Amniotic stem cell (primary cell): ENCODE data around the gene CRTAP.
"Not testable (repeated sequence)": the region's sequence is repeated elsewhere in the genome, so short reads cannot be mapped to it uniquely, and the experiment has no call there.

Experiments used
- DNase-seq: peaks from one replicate; lab custom pipeline; 2025; lab: John Stamatoyannopoulos, UW

CRTAP gene

DNA sequence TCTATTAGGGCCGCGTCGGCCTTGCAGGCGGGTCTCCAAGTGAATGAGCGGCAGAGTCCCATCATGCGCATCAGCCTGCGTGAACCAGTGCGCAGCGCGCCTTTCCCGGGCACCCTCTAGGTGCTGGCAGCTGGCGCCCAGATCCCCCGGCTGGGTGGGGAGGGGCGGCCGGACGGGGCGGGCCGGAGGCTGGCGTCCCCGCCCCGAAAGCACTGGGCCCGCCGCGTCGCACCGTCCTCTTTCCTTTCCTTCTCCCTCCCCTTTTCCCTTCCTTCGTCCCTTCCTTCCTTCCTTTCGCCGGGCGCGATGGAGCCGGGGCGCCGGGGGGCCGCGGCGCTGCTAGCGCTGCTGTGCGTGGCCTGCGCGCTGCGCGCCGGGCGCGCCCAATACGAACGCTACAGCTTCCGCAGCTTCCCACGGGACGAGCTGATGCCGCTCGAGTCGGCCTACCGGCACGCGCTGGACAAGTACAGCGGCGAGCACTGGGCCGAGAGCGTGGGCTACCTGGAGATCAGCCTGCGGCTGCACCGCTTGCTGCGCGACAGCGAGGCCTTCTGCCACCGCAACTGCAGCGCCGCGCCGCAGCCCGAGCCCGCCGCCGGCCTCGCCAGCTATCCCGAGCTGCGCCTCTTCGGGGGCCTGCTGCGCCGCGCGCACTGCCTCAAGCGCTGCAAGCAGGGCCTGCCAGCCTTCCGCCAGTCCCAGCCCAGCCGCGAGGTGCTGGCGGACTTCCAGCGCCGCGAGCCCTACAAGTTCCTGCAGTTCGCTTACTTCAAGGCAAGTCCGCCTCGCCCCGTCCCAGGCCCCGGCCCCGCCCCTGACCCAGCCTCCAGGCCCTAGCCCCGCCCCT lies at the start of gene CRTAP:
Gene CRTAP, plus strand, starts transcription at position 243 of the 850 bp plus-strand sequence. Its CDS starts 64 bp downstream, at position 307.
- DNase-seq, result peak; percentile 72

DNA sequence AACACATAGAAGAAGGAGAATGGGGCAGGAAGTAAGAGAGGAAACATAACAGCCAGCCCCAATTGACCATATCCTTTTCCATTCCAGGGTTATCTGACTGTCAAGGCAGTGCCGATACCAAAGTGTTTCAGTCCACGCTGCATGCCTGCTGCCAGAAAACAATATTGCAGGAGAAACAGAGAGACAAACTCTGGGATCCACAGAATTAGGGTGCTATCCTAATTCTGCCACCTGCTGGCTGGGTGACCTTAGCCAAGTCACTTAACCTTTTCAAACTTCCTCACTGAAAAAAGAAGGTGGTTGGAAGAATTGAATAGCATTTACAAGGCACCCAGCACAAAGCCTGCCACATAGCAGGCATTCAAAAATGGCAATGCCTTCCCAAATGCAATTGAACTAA lies 48.9 kb upstream of the CRTAP start:
- DNase-seq, result no peak

DNA sequence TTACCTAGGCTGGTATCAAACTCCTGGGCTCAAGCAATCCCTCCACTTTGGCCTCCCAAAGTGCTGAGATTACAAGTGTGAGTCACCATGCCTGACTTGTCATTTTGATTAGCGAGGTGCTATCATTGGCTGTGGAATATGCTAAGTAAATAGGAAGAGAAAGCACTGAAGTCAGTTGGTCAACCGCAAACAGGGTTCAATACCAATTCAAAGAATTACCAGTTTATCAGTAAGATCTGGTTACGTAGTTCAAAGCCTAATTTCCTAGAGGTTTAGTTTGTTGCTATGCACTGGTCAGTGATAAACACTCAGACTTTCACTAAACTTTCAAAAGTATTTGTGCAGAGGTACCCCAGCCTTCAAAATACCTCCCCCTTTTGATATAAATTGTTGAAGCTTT lies 46.3 kb upstream of the CRTAP start:
- no peak for DNase-seq

- not testable (repeated sequence) for DNase-seq
These were observed 44.0 kb upstream of the CRTAP start for GRCh38 chr3:33069862-33070261.

DNA sequence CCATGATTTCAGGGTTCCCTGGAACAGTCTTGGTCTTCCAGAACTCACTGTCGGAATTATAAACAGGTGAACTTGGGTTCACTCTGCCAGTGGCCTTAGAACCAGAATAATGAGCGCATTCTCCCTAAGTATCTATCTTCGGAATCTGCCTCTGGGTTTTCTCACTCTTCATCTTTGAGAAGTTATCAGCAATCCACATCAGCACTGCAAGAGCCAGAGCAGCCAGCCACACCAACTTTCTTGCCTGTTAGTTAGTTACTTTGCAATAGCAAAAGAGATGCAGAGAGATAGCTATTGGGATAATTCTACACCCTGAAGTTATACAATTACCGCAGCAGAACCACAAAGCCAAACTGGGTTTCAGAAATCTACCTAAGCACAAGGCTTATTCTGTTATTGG lies 42.6 kb upstream of the CRTAP start:
- DNase-seq, result no peak

DNA sequence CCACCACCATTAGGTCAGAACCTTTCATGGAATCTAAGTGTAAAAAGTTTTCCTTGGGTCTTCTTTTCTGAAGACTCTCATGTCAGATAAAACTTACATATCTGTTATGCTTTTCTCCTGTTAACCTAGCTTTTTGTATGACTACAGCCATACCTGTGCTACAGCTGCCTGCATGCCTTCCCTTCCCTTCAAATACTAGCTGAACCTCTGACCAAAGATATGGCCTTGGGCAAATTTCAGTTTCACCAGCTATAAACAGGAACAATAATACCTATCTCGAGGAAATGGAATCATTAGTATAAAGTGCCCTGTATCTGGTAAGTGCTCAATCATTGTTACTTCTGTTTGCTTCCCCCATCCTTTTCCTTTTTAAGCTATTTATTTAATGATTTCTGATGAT lies 41.9 kb upstream of the CRTAP start:
- no peak for DNase-seq

DNA sequence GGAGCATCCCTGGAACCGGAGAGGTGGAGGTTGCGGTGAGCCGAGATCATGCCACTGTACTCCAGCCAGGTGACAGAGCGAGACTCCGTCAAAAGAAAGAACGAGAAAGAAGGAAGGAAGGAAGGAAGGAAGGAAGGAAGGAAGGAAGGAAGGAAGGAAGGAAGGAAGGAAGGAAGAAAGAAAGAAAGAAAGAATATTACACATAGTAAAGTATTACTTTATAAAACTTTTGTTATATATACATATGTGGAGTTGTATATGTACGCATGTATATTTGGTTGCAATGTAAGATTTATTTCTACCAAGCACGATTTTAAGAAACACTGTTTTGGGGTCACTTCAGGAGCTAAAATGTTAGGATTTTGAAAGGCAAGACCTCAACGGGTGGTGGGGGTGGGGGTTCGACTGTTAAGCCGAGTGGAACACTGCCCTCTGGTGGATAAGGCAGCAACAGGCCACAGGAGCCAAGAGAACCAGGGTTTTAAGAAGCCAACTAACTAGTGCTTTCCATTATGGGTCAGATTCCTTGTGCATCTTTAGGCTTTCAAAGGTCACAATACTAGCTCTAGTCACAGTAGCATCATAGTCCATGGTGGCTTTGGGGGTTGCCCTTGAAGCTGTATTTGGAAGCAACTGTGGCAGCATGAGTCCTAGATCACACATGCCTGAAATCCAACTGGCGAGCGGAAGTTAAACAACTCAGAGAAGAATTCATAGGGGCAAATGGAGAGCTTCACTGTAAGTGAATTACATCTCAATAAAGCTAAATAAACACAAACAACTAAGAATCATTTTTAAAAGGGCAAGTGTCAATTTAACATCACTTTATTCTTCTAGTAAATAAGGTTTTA lies 39.4 kb upstream of the CRTAP start:
- DNase-seq, result peak; percentile 52

DNA sequence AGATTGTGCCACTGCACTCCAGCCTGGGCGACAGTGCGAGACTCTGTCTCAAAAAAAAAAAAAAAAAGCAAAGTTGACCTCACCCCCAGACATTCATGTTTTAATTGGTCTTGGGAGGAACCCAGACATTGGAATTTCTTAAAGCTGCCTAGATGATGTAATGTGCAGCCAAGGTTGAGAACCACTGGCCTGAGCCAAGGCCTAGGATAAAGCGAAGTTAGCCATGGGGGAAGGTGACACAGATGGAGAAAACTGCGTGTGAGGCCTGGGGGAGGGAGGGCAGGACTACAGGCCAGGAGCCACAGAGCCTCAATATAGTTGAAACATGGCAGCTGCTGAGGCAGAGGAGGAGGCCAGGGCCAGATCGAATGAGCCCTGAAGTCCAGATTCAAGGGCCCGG lies 37.8 kb upstream of the CRTAP start:
- DNase-seq, result no peak

DNA sequence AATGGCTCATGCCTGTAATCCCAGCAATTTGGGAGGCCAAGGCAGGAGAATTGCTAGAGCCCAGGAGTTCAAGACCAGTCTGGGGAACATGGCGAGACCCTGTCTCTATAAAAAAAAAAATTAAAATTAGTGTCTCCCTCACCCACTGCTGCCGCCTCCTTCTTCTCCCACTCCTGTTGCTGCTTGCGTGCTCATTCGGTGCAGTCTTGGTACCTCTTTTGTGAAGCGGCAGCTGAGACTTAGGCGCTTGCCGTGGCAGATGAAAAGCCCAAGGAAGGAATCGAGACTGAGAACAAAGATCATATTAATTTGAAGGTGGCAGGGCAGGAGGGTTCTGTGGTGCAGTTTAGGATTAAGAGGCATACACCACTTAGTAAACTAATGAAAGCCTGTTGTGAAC lies 36.9 kb upstream of the CRTAP start:
- DNase-seq, result no peak

DNA sequence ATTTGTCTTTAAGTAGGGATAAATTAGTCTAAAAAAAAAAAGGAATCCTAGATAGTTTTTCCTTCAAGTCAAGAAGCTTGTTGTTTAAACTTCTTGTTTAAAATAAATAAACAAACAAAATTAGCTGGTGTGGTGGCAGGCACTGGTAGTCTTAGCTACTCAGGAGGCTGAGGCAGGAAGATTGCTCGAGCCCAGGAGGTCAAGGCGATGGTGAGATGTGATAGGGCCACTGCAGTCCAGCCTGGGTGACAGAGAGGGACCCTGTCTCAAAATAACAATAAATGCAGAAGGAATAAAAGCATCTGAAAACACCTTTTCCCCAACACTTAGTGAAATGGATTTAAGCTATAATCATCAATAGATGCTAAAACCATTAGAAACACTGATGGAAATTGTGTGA lies 35.8 kb upstream of the CRTAP start:
- no peak for DNase-seq

- DNase-seq, result not testable (repeated sequence)
These were observed 34.0 kb upstream of the CRTAP start for GRCh38 chr3:33079813-33080212.

DNA sequence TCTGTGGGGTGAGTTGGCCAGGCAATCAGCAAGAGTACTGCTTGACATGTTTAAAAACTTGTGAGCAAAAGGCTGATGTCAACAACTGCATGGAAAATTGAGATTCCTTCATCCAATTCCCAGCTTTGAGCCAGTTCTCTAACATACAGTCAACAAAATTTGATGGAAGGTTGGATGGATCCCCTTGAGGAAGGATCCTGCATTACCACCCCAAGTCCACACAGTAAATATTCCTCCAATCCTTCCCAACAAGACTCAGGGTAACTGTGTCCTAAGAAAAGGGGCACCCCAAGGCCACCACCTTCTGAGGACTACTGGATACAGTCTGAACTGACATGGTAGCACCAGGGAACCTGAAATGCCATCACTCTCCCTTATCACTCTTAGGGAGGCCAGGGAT lies 32.0 kb upstream of the CRTAP start:
- no peak for DNase-seq

DNA sequence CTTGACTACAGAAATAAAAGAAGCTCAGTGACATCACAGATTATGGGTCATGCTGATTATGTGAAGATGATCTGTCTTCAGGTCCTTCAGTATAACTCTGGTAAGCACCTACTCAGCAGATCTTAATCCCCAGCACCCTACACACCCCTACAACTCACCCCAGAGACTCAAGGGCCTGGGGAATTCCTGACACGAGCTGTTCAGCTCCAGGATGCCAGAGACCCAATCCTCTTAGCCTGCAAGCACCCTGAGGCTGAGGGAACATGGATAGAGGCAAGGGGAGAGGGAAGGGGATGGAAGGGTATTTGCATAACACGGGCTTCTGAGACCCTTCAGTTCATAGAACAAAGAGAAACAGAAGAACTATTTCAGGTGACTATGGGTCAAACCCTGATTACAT lies 29.9 kb upstream of the CRTAP start:
- no peak for DNase-seq

GRCh38 chr3:33088691-33089090 lies 25.1 kb upstream of the CRTAP start:
- no peak for DNase-seq

GRCh38 chr3:33089515-33089914 lies 24.3 kb upstream of the CRTAP start:
- no peak for DNase-seq

DNA sequence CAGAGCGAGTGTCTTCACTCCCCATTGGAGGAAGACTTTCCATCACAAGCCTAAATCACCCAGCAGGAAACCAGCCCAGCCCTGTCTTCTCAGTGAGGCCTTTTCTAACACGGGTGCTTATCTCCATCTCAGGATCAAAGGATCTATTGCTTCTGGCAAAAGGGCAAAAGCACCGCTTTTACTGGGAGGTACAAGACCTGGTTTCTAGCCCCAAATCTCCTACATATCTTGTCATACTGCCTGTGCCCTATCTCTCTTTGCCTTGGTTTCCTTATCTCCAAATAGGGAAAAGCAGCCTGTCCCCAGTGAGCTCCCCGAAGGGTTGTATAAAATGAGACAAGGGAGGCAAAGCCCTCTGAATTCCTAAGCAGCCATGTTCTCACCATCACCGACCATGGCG lies 22.1 kb upstream of the CRTAP start:
- no peak for DNase-seq

- no peak for DNase-seq
These were observed 21.1 kb upstream of the CRTAP start for GRCh38 chr3:33092496-33093254.

DNA sequence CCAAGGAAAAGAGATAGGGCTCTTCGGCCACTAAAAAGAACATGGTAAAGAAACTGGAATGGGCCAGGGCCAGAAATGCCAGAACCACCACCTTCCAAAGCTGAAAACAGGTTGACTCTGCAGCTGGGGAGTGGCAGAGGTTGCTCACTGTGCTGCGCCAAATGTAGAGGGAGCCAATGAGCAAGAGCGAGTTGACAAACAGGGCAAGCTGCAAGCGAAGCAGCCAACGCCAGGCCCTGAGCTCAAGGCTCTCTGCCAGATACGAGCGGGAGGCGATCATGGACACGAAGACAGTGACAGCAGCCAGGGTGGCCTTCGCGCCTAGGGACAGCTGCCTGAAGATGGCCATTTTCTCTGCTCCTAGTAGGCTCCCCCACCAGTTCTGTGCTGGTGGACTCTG lies 20.0 kb upstream of the CRTAP start:
- DNase-seq, result no peak

- no peak for DNase-seq
These were observed 18.4 kb upstream of the CRTAP start for GRCh38 chr3:33095436-33095835.

GRCh38 chr3:33096093-33096868 lies 17.5 kb upstream of the CRTAP start:
- DNase-seq, result peak; percentile 4

- no peak for DNase-seq
These were observed 14.6 kb upstream of the CRTAP start for GRCh38 chr3:33099109-33099645.
